Stimulated activated CD4-positive, alpha-beta T cell treated with anti-CD3 and anti-CD28 coated beads, Interleukin-12 subunit alpha, Interleukin-12 subunit beta, amount 100 ng/mL, for 4 hours (primary cell): ENCODE data around the gene CXCL3.

Experiments used
- DNase-seq: peaks from one replicate; pipeline ENCODE4 v3.0.0-alpha.2; 2020

The CXCL3 gene

GRCh38 chr4:74054483-74055047, 16.1 kb upstream of the CXCL3 start:
- no peak for DNase-seq

GRCh38 chr4:74047152-74047551, 8.7 kb upstream of the CXCL3 start:
- no peak for DNase-seq

- DNase-seq = no peak
These were observed 7.3 kb upstream of the CXCL3 start for GRCh38 chr4:74045772-74046171.

GRCh38 chr4:74045247-74045646, 6.8 kb upstream of the CXCL3 start:
- DNase-seq = no peak

- DNase-seq = no peak
These were observed 6.2 kb upstream of the CXCL3 start for GRCh38 chr4:74044677-74045076.

GRCh38 chr4:74042681-74043080, 4.2 kb upstream of the CXCL3 start:
- no peak for DNase-seq

- DNase-seq = no peak
These were observed 2.9 kb upstream of the CXCL3 start for GRCh38 chr4:74041418-74041817.

GRCh38 chr4:74039315-74039763, 850 bp upstream of the CXCL3 start:
- DNase-seq = no peak

GRCh38 chr4:74038086-74038424, 434 bp downstream of the CXCL3 start:
- no peak for DNase-seq

GRCh38 chr4:74037076-74037955, 1.2 kb downstream of the CXCL3 start:
- no peak for DNase-seq

- DNase-seq = no peak
These were observed 4.8 kb downstream of the CXCL3 start for GRCh38 chr4:74033739-74034138.

- no peak for DNase-seq
These were observed 6.4 kb downstream of the CXCL3 start for GRCh38 chr4:74032064-74032463.

GRCh38 chr4:74031576-74031975, 6.9 kb downstream of the CXCL3 start:
- no peak for DNase-seq

GRCh38 chr4:74030285-74030684, 8.2 kb downstream of the CXCL3 start:
- DNase-seq = no peak

GRCh38 chr4:74028504-74028903, 10.0 kb downstream of the CXCL3 start:
- DNase-seq = no peak

GRCh38 chr4:74023709-74024108, 14.8 kb downstream of the CXCL3 start:
- no peak for DNase-seq

- DNase-seq = no peak
These were observed 16.9 kb downstream of the CXCL3 start for GRCh38 chr4:74021601-74022000.

GRCh38 chr4:74018771-74019170, 19.7 kb downstream of the CXCL3 start:
- DNase-seq = no peak

- no peak for DNase-seq
These were observed 20.4 kb downstream of the CXCL3 start for GRCh38 chr4:74018116-74018515.

GRCh38 chr4:74016068-74016467, 22.4 kb downstream of the CXCL3 start:
- DNase-seq = no peak

GRCh38 chr4:74015126-74015780, 23.2 kb downstream of the CXCL3 start:
- no peak for DNase-seq

GRCh38 chr4:74014332-74014731, 24.2 kb downstream of the CXCL3 start:
- no peak for DNase-seq

GRCh38 chr4:74013264-74013663, 25.2 kb downstream of the CXCL3 start:
- no peak for DNase-seq

GRCh38 chr4:74012130-74012529, 26.4 kb downstream of the CXCL3 start:
- no peak for DNase-seq
